Loucy (cell line): ENCODE measurements around the gene ARHGAP22.

Experiments
- H2AFZ ChIP-seq: fragments of 200-600 bp; sonication (generic); 2 replicates; pipeline ENCODE4 v1.6.0; 2016; ENCODE audit warnings: antibody characterized with exemption, mild to moderate bottlenecking, low read length, moderate library complexity
- H3F3A ChIP-seq: fragments of 200-600 bp; 2 replicates; pipeline ENCODE4 v1.6.0; 2016; ENCODE audit warnings: antibody characterized with exemption, low read depth, mild to moderate bottlenecking
- H3K27me3 ChIP-seq: fragments of 200-600 bp; sonication (generic); 2 replicates; pipeline ENCODE4 v1.6.1; 2014; ENCODE audit warnings: low read length, mild to moderate bottlenecking; ENCODE audit not compliant: insufficient read depth, poor library complexity, severe bottlenecking
- H3K36me3 ChIP-seq: fragments of 200-600 bp; sonication (generic); 2 replicates; pipeline ENCODE4 v1.6.1; 2016; ENCODE audit warnings: low read length; ENCODE audit not compliant: insufficient read depth
- H3K4me1 ChIP-seq: fragments of 200-600 bp; sonication (generic); 2 replicates; pipeline ENCODE4 v1.5.1; 2014; ENCODE audit warnings: low read length, mild to moderate bottlenecking; ENCODE audit not compliant: insufficient read depth, poor library complexity, severe bottlenecking
- H3K4me2 ChIP-seq: fragments of 200-600 bp; sonication (generic); 2 replicates; pipeline ENCODE4 v1.6.0; 2014; ENCODE audit warnings: antibody characterized with exemption, low read length, low read depth, mild to moderate bottlenecking; ENCODE audit not compliant: poor library complexity, severe bottlenecking
- H3K4me3 ChIP-seq: fragments of 200-600 bp; sonication (generic); 2 replicates; pipeline ENCODE4 v1.5.1; 2014; ENCODE audit warnings: low read length, mild to moderate bottlenecking, mixed read lengths; ENCODE audit not compliant: poor library complexity, severe bottlenecking
- H3K79me2 ChIP-seq: fragments of 200-600 bp; sonication (generic); 2 replicates; pipeline ENCODE4 v1.6.1; 2014; ENCODE audit warnings: low read length; ENCODE audit not compliant: insufficient read depth
- H3K9ac ChIP-seq: fragments of 200-600 bp; sonication (generic); 2 replicates; pipeline ENCODE4 v1.6.0; 2014; ENCODE audit warnings: mild to moderate bottlenecking, low read depth, low read length, moderate library complexity; ENCODE audit not compliant: poor library complexity, severe bottlenecking
- H3K9me2 ChIP-seq: fragments of 200-600 bp; sonication (generic); replicated peaks from 2 replicates; pipeline ENCODE4 v1.6.1; 2016; ENCODE audit warnings: low read depth, low read length, mixed read lengths
- H3K9me3 ChIP-seq: fragments of 200-600 bp; sonication (generic); 2 replicates; pipeline ENCODE4 v1.6.1; 2014; ENCODE audit warnings: mild to moderate bottlenecking, antibody characterized with exemption, low read length, low read depth; ENCODE audit not compliant: insufficient read depth
- H4K20me1 ChIP-seq: fragments of 200-600 bp; sonication (generic); 2 replicates; pipeline ENCODE4 v1.6.0; 2014; ENCODE audit warnings: antibody characterized with exemption, low read length, mild to moderate bottlenecking; ENCODE audit not compliant: insufficient read depth, poor library complexity, severe bottlenecking
- CTCF ChIP-seq: fragments of 200-600 bp; sonication (generic); conservative IDR thresholded peaks from 2 replicates; pipeline ENCODE4 v1.5.1; 2014; ENCODE audit warnings: mild to moderate bottlenecking, antibody characterized with exemption, low read length
- EZH2phosphoT487 ChIP-seq: fragments of 200-600 bp; IDR thresholded peaks from 2 replicates; pipeline ENCODE4 v1.6.1; 2018; ENCODE audit warnings: antibody characterized with exemption, mild to moderate bottlenecking, moderate library complexity, borderline replicate concordance

Gene ARHGAP22

GRCh38 chr10:48442090-48442808 lies 162.6 kb downstream of the ARHGAP22 start:
- Histone ChIP-seq H3K4me2 (no peak overlapping the region), H3K36me3 (no peaks in the 10 kb centered on the region), H3K9me2 (no peaks in the 10 kb centered on the region), H3K9ac (no peak overlapping the region), H4K20me1 (no peaks in the 10 kb centered on the region), H3K79me2 (no peaks in the 10 kb centered on the region), H3K27me3 (no peaks in the 10 kb centered on the region), H3K4me1 (peaks cover 9% of the 10 kb centered on the region), H2AFZ (no peak overlapping the region), H3F3A (no peaks in the 10 kb centered on the region), H3K9me3 (no peaks in the 10 kb centered on the region), H3K4me3 (no peak overlapping the region)
- TF ChIP-seq CTCF (no peak), EZH2phosphoT487 (no peak)

GRCh38 chr10:48440771-48441170 lies 164.1 kb downstream of the ARHGAP22 start:
- Histone ChIP-seq H3K9me3 (no peaks in the 10 kb centered on the region), H3K4me1 (peaks cover 5% of the 10 kb centered on the region), H3K9me2 (no peaks in the 10 kb centered on the region), H3K27me3 (no peaks in the 10 kb centered on the region), H3K79me2 (no peaks in the 10 kb centered on the region), H2AFZ (no peak overlapping the region), H3K4me2 (no peak overlapping the region), H3K9ac (no peak overlapping the region), H3K4me3 (no peak overlapping the region), H3K36me3 (peaks cover 7% of the 10 kb centered on the region; the same call in 1 of the 2 replicates), H3F3A (no peaks in the 10 kb centered on the region), H4K20me1 (no peaks in the 10 kb centered on the region)
- TF ChIP-seq EZH2phosphoT487 (no peak), CTCF (no peak)

- TF ChIP-seq EZH2phosphoT487 (no peak), CTCF (no peak)
- Histone ChIP-seq H3K4me1 (no peaks in the 10 kb centered on the region), H4K20me1 (no peaks in the 10 kb centered on the region), H3K36me3 (peaks cover 11% of the 10 kb centered on the region; the same call in 1 of the 2 replicates), H3K9me2 (no peaks in the 10 kb centered on the region), H3F3A (no peaks in the 10 kb centered on the region), H3K79me2 (no peaks in the 10 kb centered on the region), H3K4me3 (no peak overlapping the region), H2AFZ (no peak overlapping the region), H3K4me2 (no peak overlapping the region), H3K27me3 (no peaks in the 10 kb centered on the region), H3K9ac (no peak overlapping the region), H3K9me3 (no peaks in the 10 kb centered on the region)
These were observed 165.3 kb downstream of the ARHGAP22 start for GRCh38 chr10:48439581-48440041.
